K562 (cell line): ENCODE measurements around the gene IRF9. TPM values are rescaled to one million over a fixed set of nuclear protein-coding genes. Genes with fewer than 3 reads are reported as not detected.
A peak's percentile ranks its signal among the peaks of the same experiment; 100 is the strongest.

Experiments
- ARID4B ChIP-seq: sonication (generic); formaldehyde crosslinking; IDR thresholded peaks from 2 replicates; pipeline ENCODE4 v1.8.0; 2022; ENCODE audit warnings: mild to moderate bottlenecking, missing genetic modification reagents
- GMEB1 ChIP-seq: fragments of 250-450 bp; sonication (Bioruptor Pico); IDR thresholded peaks from 2 replicates; pipeline ENCODE4 v1.4.0; 2020; ENCODE audit warnings: mild to moderate bottlenecking
- MAFF ChIP-seq: IDR thresholded peaks from 2 replicates; pipeline ENCODE4 v1.6.1; 2012; ENCODE audit warnings: low read length, improper control_type of control experiment
- MEF2A ChIP-seq: IDR thresholded peaks from 2 replicates; pipeline ENCODE4 v1.6.1; 2011; ENCODE audit warnings: low read depth, mild to moderate bottlenecking, low read length, moderate library complexity; ENCODE audit not compliant: control insufficient read depth
- MXI1 ChIP-seq: IDR thresholded peaks from 2 replicates; pipeline ENCODE4 v1.6.1; 2011; ENCODE audit warnings: low read depth, mild to moderate bottlenecking, improper control_type of control experiment, low read length
- NRF1 ChIP-seq, 2 experiments: fragments of 450-650 bp; IDR thresholded peaks in 1 of 2; conservative IDR thresholded peaks in 1 of 2; 2 replicates each; pipeline ENCODE4 v1.6.1; 2014; ENCODE audit warnings: mild to moderate bottlenecking in 2 of 2
- PRDM10 ChIP-seq: fragments of 450-650 bp; IDR thresholded peaks from 2 replicates; pipeline ENCODE4 v1.6.1; 2018; ENCODE audit not compliant: partially characterized antibody
- SREBF1 ChIP-seq: fragments of 150-350 bp; IDR thresholded peaks from 2 replicates; pipeline ENCODE4 v1.6.1; 2014; ENCODE audit warnings: antibody characterized with exemption, low read depth, low read length, borderline replicate concordance
- ZNF316 ChIP-seq: fragments of 450-650 bp; IDR thresholded peaks from 2 replicates; pipeline ENCODE4 v1.6.1; 2016
- ZNF445 ChIP-seq: fragments of 250-450 bp; sonication (Bioruptor Pico); IDR thresholded peaks from 2 replicates; pipeline ENCODE4 v1.4.0; 2020; ENCODE audit warnings: low read depth, mild to moderate bottlenecking, moderate library complexity
- polyA plus RNA-seq, 8 experiments: library from polyadenylated mRNA; depleted of rRNA in 4 of 8; stranded (reverse) in 5 of 8; unstranded in 3 of 8; fragments of >200 nt; fragmentation: Nextera tagmentation in 2 of 8; fragmentation: Illumina TruSeq in 1 of 8; extraction: Ambion mirVana in 2 of 8; extraction: Trizol in 1 of 8; gene quantifications; 2 replicates each; pipeline versions ENCODE4 v1.2.1 to v1.2.3, GENCODE V29; 2011 to 2014; ENCODE audit warnings: inconsistent platforms in 1 of 8, missing spikeins in 1 of 8
- total RNA-seq, 7 experiments: library from RNA; depleted of rRNA in 6 of 7; stranded (reverse); fragments of >200 nt in 6 of 7; fragmentation: Illumina TruSeq in 2 of 7; extraction: Trizol in 2 of 7; gene quantifications; 2 replicates each; pipeline versions ENCODE4 v1.2.1 to v1.2.3, GENCODE V29; 2011 to 2021; ENCODE audit warnings: low replicate concordance in 1 of 7
- TF ChIP-seq, protein P1 (sequence below): fragments of 250-450 bp; sonication (Bioruptor Pico); IDR thresholded peaks from 2 replicates; pipeline ENCODE4 v1.8.0; 2021; ENCODE audit warnings: moderate library complexity, mild to moderate bottlenecking, inconsistent platforms

Gene IRF9
- total and polyA plus RNA-seq, 9 of the 15 experiments (the other 6 are each of a cell fraction or from before 2014, with no cell fraction given) = 0.79 to 14.8 (median 6.1) TPM

GRCh38 chr14:24204163-24205146 is 43.4 kb downstream of the IRF9 start (continued):
- no peak for TF ChIP-seq ZNF445 (CRISPR knock-in tag)
- TF ChIP-seq NRF1 (conservative IDR thresholded peaks at IDR 0.05 in 1 of 2, IDR thresholded peaks at IDR 0.05 in 1 of 2) = no peak
- peak; percentile 81 for TF ChIP-seq ZNF316
- TF ChIP-seq MEF2A = no peak
- TF ChIP-seq SREBF1 = no peak
- TF ChIP-seq GMEB1 (CRISPR knock-in tag) = no peak
- TF ChIP-seq ARID4B (CRISPR knock-in tag) = no peak
- no peak for TF ChIP-seq PRDM10
- TF ChIP-seq MXI1 = no peak
- TF ChIP-seq, protein P1, sequence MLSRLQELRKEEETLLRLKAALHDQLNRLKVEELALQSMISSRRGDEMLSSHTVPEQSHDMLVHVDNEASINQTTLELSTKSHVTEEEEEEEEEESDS (CRISPR knock-in tag) = no peak
- TF ChIP-seq MAFF = 0 out of 2 replicates have a peak, but pooled peaks have one; percentile 14
- TF ChIP-seq, all 486 proteins: peak for 4
